BLaER1 (cell line): ENCODE data around the gene ZDHHC20.

Source experiments
- H3K27ac ChIP-seq: shearing (Covaris generic); formaldehyde crosslinking; 2 replicates; pipeline ENCODE4 v1.8.1; 2022
- H3K27me3 ChIP-seq: shearing (Covaris generic); formaldehyde crosslinking; 2 replicates; pipeline ENCODE4 v1.8.1; 2022
- H3K36me3 ChIP-seq: shearing (Covaris generic); formaldehyde crosslinking; 2 replicates; pipeline ENCODE4 v1.8.1; 2022
- H3K4me1 ChIP-seq: shearing (Covaris generic); formaldehyde crosslinking; 2 replicates; pipeline ENCODE4 v1.8.1; 2022
- H3K4me2 ChIP-seq: shearing (Covaris generic); formaldehyde crosslinking; 2 replicates; pipeline ENCODE4 v1.8.1; 2022
- H3K4me3 ChIP-seq: shearing (Covaris generic); formaldehyde crosslinking; 2 replicates; pipeline ENCODE4 v1.8.1; 2022
- H3K9ac ChIP-seq: shearing (Covaris generic); formaldehyde crosslinking; 2 replicates; pipeline ENCODE4 v1.8.1; 2022
- H3K9me3 ChIP-seq: shearing (Covaris generic); formaldehyde crosslinking; 2 replicates; pipeline ENCODE4 v1.8.1; 2022
- H4K20me1 ChIP-seq: shearing (Covaris generic); formaldehyde crosslinking; 2 replicates; pipeline ENCODE4 v1.8.1; 2022
- Cebpa-rat ChIP-seq: shearing (Covaris generic); IDR thresholded peaks from 2 replicates; pipeline ENCODE4 v1.8.1; 2022

ZDHHC20 gene

GRCh38 chr13:21365574-21365973 is 93.5 kb downstream of the ZDHHC20 start:
- Histone ChIP-seq H3K4me1 (no peaks in the 10 kb centered on the region), H3K27me3 (no peaks in the 10 kb centered on the region), H3K4me3 (no peak overlapping the region), H3K4me2 (no peak overlapping the region), H3K27ac (no peak overlapping the region), H3K9ac (no peak overlapping the region), H3K9me3 (peaks cover 17% of the 10 kb centered on the region), H4K20me1 (no peaks in the 10 kb centered on the region), H3K36me3 (no peaks in the 10 kb centered on the region)
- TF ChIP-seq Cebpa-rat, result no peak

- Histone ChIP-seq H3K4me1 (no peaks in the 10 kb centered on the region), H3K27me3 (no peaks in the 10 kb centered on the region), H4K20me1 (no peaks in the 10 kb centered on the region), H3K9me3 (peaks cover 17% of the 10 kb centered on the region), H3K4me3 (no peak overlapping the region), H3K27ac (no peak overlapping the region), H3K9ac (no peak overlapping the region), H3K4me2 (no peak overlapping the region), H3K36me3 (no peaks in the 10 kb centered on the region)
- TF ChIP-seq Cebpa-rat, result no peak
Observed at GRCh38 chr13:21364916-21365315, 94.2 kb downstream of the ZDHHC20 start.

- Histone ChIP-seq H3K27ac (no peak overlapping the region), H3K4me3 (no peak overlapping the region)
Observed at GRCh38 chr13:21364357-21364756, 94.7 kb downstream of the ZDHHC20 start.

DNA sequence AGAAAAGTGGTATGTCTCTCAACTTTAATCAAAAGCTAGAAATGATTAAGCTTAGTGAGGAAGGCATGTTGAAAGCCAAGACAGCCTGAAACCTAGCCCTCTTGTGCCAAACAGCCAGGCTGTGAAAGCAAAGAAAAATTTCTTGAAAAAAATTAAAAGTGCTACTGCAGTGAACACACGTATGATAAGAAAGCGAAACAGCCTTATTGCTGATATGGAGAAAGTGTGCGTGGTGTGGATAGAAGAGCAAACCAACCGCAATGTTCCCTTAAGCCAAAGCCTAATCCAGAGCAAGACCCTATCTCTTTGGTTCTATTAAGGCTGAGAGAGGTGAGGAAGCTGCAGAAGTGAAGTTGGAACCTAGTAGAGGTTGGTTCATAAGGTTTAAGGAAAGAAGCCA is 96.4 kb downstream of the ZDHHC20 start:
- H3K9me3 ChIP-seq, result peaks cover 17% of the 10 kb centered on the region
- H3K4me2 ChIP-seq, result no peak overlapping the region
- no peak overlapping the region for H3K4me3 ChIP-seq
- TF ChIP-seq Cebpa-rat, result no peak
- no peaks in the 10 kb centered on the region for H3K4me1 ChIP-seq
- no peak overlapping the region for H3K9ac ChIP-seq
- H4K20me1 ChIP-seq, result no peaks in the 10 kb centered on the region
- H3K36me3 ChIP-seq, result no peaks in the 10 kb centered on the region
- H3K27ac ChIP-seq, result no peak overlapping the region
- H3K27me3 ChIP-seq, result no peaks in the 10 kb centered on the region

More at GRCh38 chr13:21364357-21364756, 94.7 kb downstream of the ZDHHC20 start:
- Histone ChIP-seq H3K4me2 (no peak overlapping the region), H3K9ac (no peak overlapping the region), H3K27me3 (no peaks in the 10 kb centered on the region), H4K20me1 (no peaks in the 10 kb centered on the region), H3K9me3 (peaks cover 17% of the 10 kb centered on the region), H3K36me3 (no peaks in the 10 kb centered on the region), H3K4me1 (no peaks in the 10 kb centered on the region)
- TF ChIP-seq Cebpa-rat, result no peak

- H4K20me1 ChIP-seq, result no peaks in the 10 kb centered on the region
- H3K9me3 ChIP-seq, result peaks cover 17% of the 10 kb centered on the region
- no peak overlapping the region for H3K4me3 ChIP-seq
- H3K4me1 ChIP-seq, result no peaks in the 10 kb centered on the region
- H3K36me3 ChIP-seq, result no peaks in the 10 kb centered on the region
- H3K27me3 ChIP-seq, result no peaks in the 10 kb centered on the region
- H3K4me2 ChIP-seq, result no peak overlapping the region
- TF ChIP-seq Cebpa-rat, result no peak
- no peak overlapping the region for H3K27ac ChIP-seq
- no peak overlapping the region for H3K9ac ChIP-seq
Observed at GRCh38 chr13:21361706-21362105, 97.4 kb downstream of the ZDHHC20 start.

GRCh38 chr13:21361123-21361522 is 98.0 kb downstream of the ZDHHC20 start:
- Histone ChIP-seq H3K4me2 (no peak overlapping the region), H3K4me3 (no peak overlapping the region), H3K4me1 (no peaks in the 10 kb centered on the region), H3K9me3 (peaks cover 17% of the 10 kb centered on the region), H3K36me3 (no peaks in the 10 kb centered on the region), H4K20me1 (no peaks in the 10 kb centered on the region), H3K9ac (no peak overlapping the region), H3K27me3 (no peaks in the 10 kb centered on the region), H3K27ac (no peak overlapping the region)
- TF ChIP-seq Cebpa-rat, result no peak

GRCh38 chr13:21360463-21360862 is 98.6 kb downstream of the ZDHHC20 start:
- H3K9ac ChIP-seq, result no peak overlapping the region
- no peaks in the 10 kb centered on the region for H3K27me3 ChIP-seq
- no peaks in the 10 kb centered on the region for H3K4me1 ChIP-seq
- no peaks in the 10 kb centered on the region for H3K36me3 ChIP-seq
- H3K4me3 ChIP-seq, result no peak overlapping the region
- H4K20me1 ChIP-seq, result no peaks in the 10 kb centered on the region
- peaks cover 17% of the 10 kb centered on the region for H3K9me3 ChIP-seq
- H3K27ac ChIP-seq, result no peak overlapping the region
- TF ChIP-seq Cebpa-rat, result no peak
- H3K4me2 ChIP-seq, result no peak overlapping the region

DNA sequence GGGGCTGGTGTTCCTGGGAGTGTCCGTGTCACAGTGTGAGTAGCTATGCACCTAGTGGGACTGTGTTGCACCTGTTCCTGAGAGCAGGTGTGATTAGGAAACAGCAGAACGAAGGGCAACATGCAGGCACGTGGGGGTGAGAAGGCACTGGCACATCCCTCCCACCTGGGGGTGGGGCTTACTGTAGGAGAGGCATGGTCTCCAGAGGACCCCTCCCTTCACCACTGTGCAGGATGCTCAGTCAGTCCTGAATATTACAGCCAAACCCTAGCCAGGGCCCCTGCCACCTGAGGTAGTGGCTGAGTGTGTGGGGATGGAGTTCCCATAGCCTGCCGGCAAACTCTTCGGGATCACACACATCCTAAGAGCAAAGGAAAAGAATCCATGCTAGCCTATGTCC is 99.2 kb downstream of the ZDHHC20 start:
- Histone ChIP-seq H3K4me2 (no peak overlapping the region), H3K27me3 (no peaks in the 10 kb centered on the region), H3K4me1 (no peaks in the 10 kb centered on the region), H3K9me3 (peaks cover 17% of the 10 kb centered on the region), H3K4me3 (no peak overlapping the region), H3K9ac (no peak overlapping the region), H3K36me3 (no peaks in the 10 kb centered on the region), H3K27ac (no peak overlapping the region), H4K20me1 (no peaks in the 10 kb centered on the region)
- no peak for TF ChIP-seq Cebpa-rat

DNA sequence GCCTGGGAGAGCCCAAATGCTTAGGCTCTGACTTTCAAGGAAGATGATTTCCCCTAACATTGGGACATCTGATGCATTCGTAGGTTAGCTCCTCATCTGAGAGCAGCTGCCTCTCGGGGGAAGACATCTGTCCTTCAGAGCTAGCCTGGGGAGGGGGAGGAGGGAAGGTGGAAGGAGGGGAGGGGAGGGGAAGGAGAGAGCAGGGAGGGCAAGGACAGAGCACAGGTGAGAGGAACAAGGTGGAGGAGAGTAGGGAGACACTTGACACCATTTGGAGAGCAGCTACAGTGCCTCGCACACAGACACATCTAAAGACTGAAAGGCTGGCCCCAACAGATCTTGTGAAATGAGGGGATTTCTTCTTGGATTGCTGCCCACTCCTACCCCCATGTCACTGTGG is 103.8 kb downstream of the ZDHHC20 start:
- H3K4me1 ChIP-seq, result no peaks in the 10 kb centered on the region
- no peak overlapping the region for H3K4me2 ChIP-seq
- no peak overlapping the region for H3K9ac ChIP-seq
- no peak overlapping the region for H3K27ac ChIP-seq
- no peaks in the 10 kb centered on the region for H3K9me3 ChIP-seq
- TF ChIP-seq Cebpa-rat, result no peak
- no peak overlapping the region for H3K4me3 ChIP-seq
- no peaks in the 10 kb centered on the region for H3K36me3 ChIP-seq
- H4K20me1 ChIP-seq, result no peaks in the 10 kb centered on the region
- H3K27me3 ChIP-seq, result no peaks in the 10 kb centered on the region

- TF ChIP-seq Cebpa-rat, result no peak
Observed at GRCh38 chr13:21354721-21355120, 104.4 kb downstream of the ZDHHC20 start.

DNA sequence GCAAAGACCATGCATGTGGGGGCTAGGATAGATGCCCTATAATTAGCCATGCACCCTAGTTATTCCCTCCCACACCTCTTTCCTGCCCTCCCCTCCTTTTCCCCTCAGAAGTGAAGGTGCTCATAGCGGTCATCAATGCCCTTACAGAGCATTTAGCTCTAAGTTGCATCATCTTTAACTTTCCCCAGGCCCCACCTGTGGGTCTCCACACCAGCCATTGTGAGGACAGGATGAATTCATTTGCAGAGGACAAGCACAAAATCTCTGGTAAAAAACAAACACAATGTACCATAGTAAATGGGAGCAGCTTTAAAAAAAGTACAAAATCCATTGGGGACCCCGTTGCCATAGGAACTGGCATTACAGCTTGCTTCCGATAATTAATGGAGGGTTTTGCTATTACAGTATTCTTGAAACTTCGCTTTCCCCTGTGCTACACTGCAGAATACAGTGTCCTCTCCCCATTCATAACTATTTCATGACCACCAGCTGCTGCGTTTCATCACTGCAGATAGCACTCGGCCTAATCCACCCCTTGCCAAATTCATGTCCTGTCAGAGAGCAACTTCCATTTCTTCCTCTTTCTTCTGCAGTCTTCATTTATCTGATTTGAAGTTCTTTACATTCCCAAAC is 110.5 kb downstream of the ZDHHC20 start:
- no peaks in the 10 kb centered on the region for H3K9me3 ChIP-seq
- H4K20me1 ChIP-seq, result no peaks in the 10 kb centered on the region
- H3K36me3 ChIP-seq, result no peaks in the 10 kb centered on the region
- H3K4me2 ChIP-seq, result peak overlapping the region; percentile 84
- peaks cover 63% of the 10 kb centered on the region for H3K4me1 ChIP-seq
- H3K27ac ChIP-seq, result peak overlapping the region; percentile 90
- no peak overlapping the region for H3K4me3 ChIP-seq
- H3K9ac ChIP-seq, result no peak overlapping the region
- no peak for TF ChIP-seq Cebpa-rat
- no peaks in the 10 kb centered on the region for H3K27me3 ChIP-seq

More at GRCh38 chr13:21354721-21355120, 104.4 kb downstream of the ZDHHC20 start:
- no peak overlapping the region for H3K4me3 ChIP-seq
- no peak overlapping the region for H3K27ac ChIP-seq
- H3K9me3 ChIP-seq, result no peaks in the 10 kb centered on the region
- no peak overlapping the region for H3K4me2 ChIP-seq
- peaks cover 3% of the 10 kb centered on the region; the same call in 1 of the 2 replicates for H3K4me1 ChIP-seq
- H3K27me3 ChIP-seq, result no peaks in the 10 kb centered on the region
- no peaks in the 10 kb centered on the region for H4K20me1 ChIP-seq
- no peaks in the 10 kb centered on the region for H3K36me3 ChIP-seq
- no peak overlapping the region for H3K9ac ChIP-seq
